OCI-LY7 (cell line): Measurements from ENCODE around the gene TEX55.

Experiments
- EZH2phosphoT487 ChIP-seq: fragments of 200-600 bp; sonication (generic); IDR thresholded peaks from 2 replicates; pipeline ENCODE4 v1.6.1; 2018; ENCODE audit warnings: low read depth, borderline replicate concordance, mild to moderate bottlenecking, mixed run types, antibody characterized with exemption, low read length, moderate library complexity, mixed read lengths
- TF ChIP-seq, protein P1 (sequence below): fragments of 200-600 bp; sonication (generic); conservative IDR thresholded peaks from 2 replicates; pipeline ENCODE4 v1.5.1; 2014; ENCODE audit warnings: mild to moderate bottlenecking, antibody characterized with exemption, low read length, moderate library complexity, mixed read lengths

DNA sequence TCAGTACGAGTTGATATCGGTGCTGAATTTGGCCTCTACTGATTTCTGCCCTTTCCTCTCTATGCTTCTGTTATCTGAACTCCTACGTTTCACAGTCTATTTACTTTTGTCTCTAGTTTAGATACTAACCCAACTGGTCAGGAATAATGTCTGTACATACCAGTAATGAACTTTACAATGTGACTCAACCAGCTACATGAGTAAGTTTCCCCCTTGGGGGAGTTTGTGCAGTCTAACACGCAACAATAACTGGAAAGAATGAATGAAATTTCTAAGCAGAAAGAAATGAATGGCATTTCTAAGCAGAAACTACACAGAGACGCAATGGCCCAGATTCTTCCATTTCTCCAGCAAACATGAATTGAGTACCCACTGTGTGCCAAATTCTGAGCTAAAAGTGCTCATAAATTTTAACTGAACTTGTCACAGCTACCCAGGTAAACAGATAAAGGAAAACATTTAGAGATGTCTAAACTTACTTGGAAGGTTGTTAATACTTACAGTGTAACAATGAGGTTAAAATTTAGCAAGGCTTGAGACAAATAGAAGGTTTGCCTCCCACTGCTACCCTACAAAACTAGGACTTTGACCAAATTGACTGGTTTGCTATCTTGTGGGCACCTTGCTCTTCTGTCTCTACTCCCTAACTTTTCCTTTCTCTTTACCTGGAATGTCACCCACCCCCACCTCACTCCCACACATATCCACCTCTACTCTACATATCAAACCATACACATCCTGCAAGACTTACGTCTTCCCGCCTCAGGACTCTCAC lies 39.0 kb downstream of the TEX55 start:
- TF ChIP-seq, protein P1, sequence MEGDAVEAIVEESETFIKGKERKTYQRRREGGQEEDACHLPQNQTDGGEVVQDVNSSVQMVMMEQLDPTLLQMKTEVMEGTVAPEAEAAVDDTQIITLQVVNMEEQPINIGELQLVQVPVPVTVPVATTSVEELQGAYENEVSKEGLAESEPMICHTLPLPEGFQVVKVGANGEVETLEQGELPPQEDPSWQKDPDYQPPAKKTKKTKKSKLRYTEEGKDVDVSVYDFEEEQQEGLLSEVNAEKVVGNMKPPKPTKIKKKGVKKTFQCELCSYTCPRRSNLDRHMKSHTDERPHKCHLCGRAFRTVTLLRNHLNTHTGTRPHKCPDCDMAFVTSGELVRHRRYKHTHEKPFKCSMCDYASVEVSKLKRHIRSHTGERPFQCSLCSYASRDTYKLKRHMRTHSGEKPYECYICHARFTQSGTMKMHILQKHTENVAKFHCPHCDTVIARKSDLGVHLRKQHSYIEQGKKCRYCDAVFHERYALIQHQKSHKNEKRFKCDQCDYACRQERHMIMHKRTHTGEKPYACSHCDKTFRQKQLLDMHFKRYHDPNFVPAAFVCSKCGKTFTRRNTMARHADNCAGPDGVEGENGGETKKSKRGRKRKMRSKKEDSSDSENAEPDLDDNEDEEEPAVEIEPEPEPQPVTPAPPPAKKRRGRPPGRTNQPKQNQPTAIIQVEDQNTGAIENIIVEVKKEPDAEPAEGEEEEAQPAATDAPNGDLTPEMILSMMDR, result no peak
- TF ChIP-seq EZH2phosphoT487, result no peak
